Hematopoietic multipotent progenitor cell treated with erythropoietin and hydrocortisone succinate and interleukin-3 and kit ligand, for 6 days (in vitro differentiated cells): ENCODE measurements around the gene SMURF2.

Source experiments
- DNase-seq: peaks from one replicate; pipeline ENCODE4 v3.0.0-alpha.2; 2015

SMURF2 gene

DNA sequence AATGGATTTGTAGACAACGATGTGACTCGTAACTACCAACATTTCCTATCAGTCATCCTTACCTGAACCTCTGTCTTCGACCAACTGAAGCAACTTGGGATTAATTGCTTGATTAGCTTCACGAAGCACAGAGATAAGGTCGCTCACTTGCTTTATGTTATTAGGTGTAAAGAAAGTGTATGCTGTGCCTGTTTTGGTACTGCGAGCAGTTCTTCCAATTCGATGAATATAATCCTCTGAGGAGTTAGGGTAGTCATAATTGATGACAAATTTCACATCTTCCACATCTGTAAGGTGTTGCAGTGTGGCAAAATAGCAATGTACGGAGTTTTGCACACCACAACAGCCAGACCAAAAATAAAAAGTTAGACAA lies 161.6 kb downstream of the SMURF2 start:
- no peak for DNase-seq

- DNase-seq: no peak
These were observed 162.2 kb downstream of the SMURF2 start for GRCh38 chr17:64499805-64500486.

DNA sequence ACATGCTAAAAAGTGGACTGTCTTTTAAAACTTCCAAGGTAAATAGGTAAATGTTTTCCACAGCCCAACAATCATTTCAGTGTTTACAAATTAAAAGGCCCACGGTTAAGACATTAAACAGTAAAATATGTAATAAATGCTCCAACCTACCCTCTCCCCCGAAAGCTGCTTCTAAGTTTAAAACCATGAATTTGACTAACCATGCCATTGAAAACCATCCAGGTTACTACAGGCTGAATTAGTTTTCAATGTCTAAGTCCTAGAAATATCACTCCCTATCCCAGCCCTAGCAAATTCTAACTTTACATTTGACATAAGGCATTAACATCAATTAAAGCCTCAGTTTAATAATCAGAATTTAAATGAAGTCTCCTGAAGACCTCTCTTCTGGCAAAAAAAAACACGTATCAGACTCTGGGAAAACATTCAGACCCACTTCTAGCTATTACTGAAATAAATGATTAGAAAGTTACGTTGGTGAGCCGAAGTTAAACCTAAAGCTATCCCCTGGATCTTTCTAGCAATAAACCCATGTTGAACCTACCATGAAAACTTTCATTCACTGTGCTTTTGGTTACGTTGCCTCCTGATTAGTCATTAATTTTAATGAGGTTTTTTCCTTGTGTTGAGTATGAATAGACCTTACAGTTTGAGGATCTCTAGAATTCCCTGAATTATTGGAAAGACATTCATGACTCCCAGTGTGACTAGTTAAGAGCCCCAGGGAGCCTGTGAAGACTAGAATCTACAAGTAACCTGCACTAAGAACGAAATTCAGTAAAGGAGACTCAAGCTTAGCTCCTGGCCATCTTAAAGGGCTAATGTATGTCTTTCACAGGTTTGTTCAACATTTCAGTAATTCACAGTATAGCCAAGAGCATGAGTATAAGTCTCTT lies 163.6 kb downstream of the SMURF2 start:
- DNase-seq: peak; percentile 15

DNA sequence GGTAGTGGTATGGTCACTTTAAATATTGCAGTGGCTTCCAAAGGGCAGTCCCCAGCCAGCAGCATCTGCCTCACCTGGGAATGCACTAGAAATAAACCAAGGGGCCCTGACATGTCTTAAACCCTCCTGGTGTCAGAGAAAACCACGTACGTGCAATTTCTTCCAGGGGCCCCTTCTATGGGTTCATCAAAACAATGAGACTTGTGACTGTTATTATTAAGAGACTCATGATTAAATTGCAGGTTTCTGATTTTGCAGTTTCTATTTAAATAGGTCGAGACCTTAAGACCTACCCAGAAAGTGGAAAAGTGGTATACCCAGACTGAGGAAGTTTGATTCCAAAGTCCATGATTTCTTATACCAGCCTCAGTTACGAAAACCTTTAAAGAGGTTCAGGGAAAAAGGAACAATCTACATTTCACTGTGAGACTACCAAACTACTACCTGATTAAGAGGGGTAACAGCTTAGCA lies 164.5 kb downstream of the SMURF2 start:
- no peak for DNase-seq

- DNase-seq: peak; percentile 96
These were observed 165.1 kb downstream of the SMURF2 start, which contains the start of gene POLG2 for GRCh38 chr17:64496786-64497564. Gene POLG2 (minus strand): TSS chr17:64497054. CDS start chr17:64496968, 86 bp downstream.

GRCh38 chr17:64496348-64496785 lies 165.7 kb downstream of the SMURF2 start:
- no peak for DNase-seq
